ENCODE measurements around the gene GPC5.

DNA sequence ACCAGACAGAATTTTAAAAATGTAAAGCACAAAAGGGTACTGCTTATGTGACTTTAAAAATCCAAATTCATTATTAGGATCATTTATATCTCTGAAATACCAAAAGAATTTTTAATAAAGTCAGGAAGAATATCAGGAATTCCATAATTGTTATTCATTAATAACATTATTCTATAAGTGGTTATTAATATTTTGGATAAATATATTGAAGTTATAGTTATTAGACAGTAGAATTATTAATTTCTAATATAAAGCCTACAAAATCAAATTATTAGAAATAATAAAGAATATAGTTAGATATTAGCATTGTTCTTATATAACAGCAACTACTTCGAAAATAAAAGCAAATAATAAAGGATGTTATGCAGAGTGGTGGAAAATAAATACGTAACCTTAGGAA, 105.8 kb downstream of the GPC5 start:
- TF ChIP-seq, protein P1, sequence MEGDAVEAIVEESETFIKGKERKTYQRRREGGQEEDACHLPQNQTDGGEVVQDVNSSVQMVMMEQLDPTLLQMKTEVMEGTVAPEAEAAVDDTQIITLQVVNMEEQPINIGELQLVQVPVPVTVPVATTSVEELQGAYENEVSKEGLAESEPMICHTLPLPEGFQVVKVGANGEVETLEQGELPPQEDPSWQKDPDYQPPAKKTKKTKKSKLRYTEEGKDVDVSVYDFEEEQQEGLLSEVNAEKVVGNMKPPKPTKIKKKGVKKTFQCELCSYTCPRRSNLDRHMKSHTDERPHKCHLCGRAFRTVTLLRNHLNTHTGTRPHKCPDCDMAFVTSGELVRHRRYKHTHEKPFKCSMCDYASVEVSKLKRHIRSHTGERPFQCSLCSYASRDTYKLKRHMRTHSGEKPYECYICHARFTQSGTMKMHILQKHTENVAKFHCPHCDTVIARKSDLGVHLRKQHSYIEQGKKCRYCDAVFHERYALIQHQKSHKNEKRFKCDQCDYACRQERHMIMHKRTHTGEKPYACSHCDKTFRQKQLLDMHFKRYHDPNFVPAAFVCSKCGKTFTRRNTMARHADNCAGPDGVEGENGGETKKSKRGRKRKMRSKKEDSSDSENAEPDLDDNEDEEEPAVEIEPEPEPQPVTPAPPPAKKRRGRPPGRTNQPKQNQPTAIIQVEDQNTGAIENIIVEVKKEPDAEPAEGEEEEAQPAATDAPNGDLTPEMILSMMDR (conservative IDR thresholded peaks at IDR 0.05; ENCODE audit: low read length): no peak
- no peak for TF ChIP-seq EZH2phosphoT487 (IDR thresholded peaks at IDR 0.05; ENCODE audit: borderline replicate concordance, low read depth, low read length)

All from OCI-LY7 (cell line).